Parathyroid adenoma (tissue), 2 donors: ENCODE results near the gene NPHP1.
"Not testable (repeated sequence)": the region's sequence is repeated elsewhere in the genome, so short reads cannot be mapped to it uniquely, and the experiment has no call there.

Experiments used
- H2AFZ ChIP-seq: fragments of 300-600 bp; sonication (generic); one replicate; pipeline ENCODE4 v1.7.0; 2017; ENCODE audit warnings: antibody characterized with exemption, mild to moderate bottlenecking
- H3K27ac ChIP-seq: fragments of 300-600 bp; sonication (generic); one replicate; pipeline ENCODE4 v1.7.0; 2017
- H3K27me3 ChIP-seq: fragments of 300-600 bp; sonication (generic); one replicate; pipeline ENCODE4 v1.7.0; 2017; ENCODE audit warnings: low read length; ENCODE audit not compliant: control insufficient read depth, insufficient read depth
- H3K36me3 ChIP-seq: fragments of 300-600 bp; sonication (generic); one replicate; pipeline ENCODE4 v1.7.0; 2017; ENCODE audit warnings: low read length; ENCODE audit not compliant: control insufficient read depth, insufficient read depth
- H3K4me1 ChIP-seq: fragments of 300-600 bp; sonication (generic); one replicate; pipeline ENCODE4 v1.7.0; 2017; ENCODE audit warnings: control low read depth
- H3K4me2 ChIP-seq: fragments of 300-600 bp; sonication (generic); one replicate; pipeline ENCODE4 v1.7.0; 2017; ENCODE audit warnings: low read length
- H3K4me3 ChIP-seq: fragments of 300-600 bp; sonication (generic); one replicate; pipeline ENCODE4 v1.7.0; 2017; ENCODE audit warnings: low read depth, low read length
- H3K79me2 ChIP-seq: fragments of 300-600 bp; sonication (generic); one replicate; pipeline ENCODE4 v1.7.0; 2017; ENCODE audit warnings: control low read depth
- H3K9ac ChIP-seq: fragments of 300-600 bp; sonication (generic); one replicate; pipeline ENCODE4 v1.7.0; 2017; ENCODE audit warnings: mild to moderate bottlenecking
- H3K9me3 ChIP-seq: fragments of 300-600 bp; sonication (generic); one replicate; pipeline ENCODE4 v1.7.0; 2017; ENCODE audit warnings: low read length; ENCODE audit not compliant: control insufficient read depth
- CTCF ChIP-seq: fragments of 300-600 bp; sonication (generic); IDR thresholded peaks from one replicate; pipeline ENCODE4 v1.7.0; 2017; ENCODE audit warnings: antibody characterized with exemption, mild to moderate bottlenecking
- donor health status: primary hyperparathyroidism.

Gene NPHP1

GRCh38 chr2:110099038-110099425 lies 105.8 kb downstream of the NPHP1 start:
- no peaks in the 10 kb centered on the region for H3K36me3 ChIP-seq
- no peaks in the 10 kb centered on the region for H3K79me2 ChIP-seq
- no peak for TF ChIP-seq CTCF
- no peak overlapping the region for H2AFZ ChIP-seq
- H3K4me2 ChIP-seq, result no peak overlapping the region
- no peak overlapping the region for H3K27ac ChIP-seq
- H3K9me3 ChIP-seq, result no peaks in the 10 kb centered on the region
- H3K4me1 ChIP-seq, result peaks cover 3% of the 10 kb centered on the region
- no peak overlapping the region for H3K9ac ChIP-seq
- H3K27me3 ChIP-seq, result no peaks in the 10 kb centered on the region
- no peak overlapping the region for H3K4me3 ChIP-seq

GRCh38 chr2:110097506-110098220 lies 107.2 kb downstream of the NPHP1 start:
- Histone ChIP-seq H3K27ac (no peak overlapping the region), H3K36me3 (no peaks in the 10 kb centered on the region), H3K27me3 (no peaks in the 10 kb centered on the region), H3K79me2 (no peaks in the 10 kb centered on the region), H3K4me1 (peaks cover 3% of the 10 kb centered on the region), H3K4me2 (no peak overlapping the region), H3K9me3 (no peaks in the 10 kb centered on the region), H2AFZ (no peak overlapping the region), H3K9ac (no peak overlapping the region), H3K4me3 (no peak overlapping the region)
- TF ChIP-seq CTCF, result no peak

GRCh38 chr2:110095994-110096633 lies 108.7 kb downstream of the NPHP1 start:
- TF ChIP-seq CTCF, result no peak
- H2AFZ ChIP-seq, result no peak overlapping the region
- peaks cover 3% of the 10 kb centered on the region for H3K4me1 ChIP-seq
- H3K9ac ChIP-seq, result no peak overlapping the region
- no peak overlapping the region for H3K27ac ChIP-seq
- H3K36me3 ChIP-seq, result no peaks in the 10 kb centered on the region
- H3K79me2 ChIP-seq, result no peaks in the 10 kb centered on the region
- H3K9me3 ChIP-seq, result no peaks in the 10 kb centered on the region
- no peak overlapping the region for H3K4me3 ChIP-seq
- no peak overlapping the region for H3K4me2 ChIP-seq
- H3K27me3 ChIP-seq, result no peaks in the 10 kb centered on the region

GRCh38 chr2:110094884-110095534 lies 109.8 kb downstream of the NPHP1 start:
- not testable (repeated sequence) for H3K79me2 ChIP-seq, H3K9ac ChIP-seq, H3K4me2 ChIP-seq, H3K27ac ChIP-seq, H3K4me3 ChIP-seq, H3K9me3 ChIP-seq, H3K27me3 ChIP-seq, H3K4me1 ChIP-seq, H3K36me3 ChIP-seq, H2AFZ ChIP-seq

- not testable (repeated sequence) for H2AFZ ChIP-seq, H3K4me2 ChIP-seq, H3K36me3 ChIP-seq
These were observed 110.9 kb downstream of the NPHP1 start for GRCh38 chr2:110093924-110094323.

GRCh38 chr2:110090164-110090563 lies 114.6 kb downstream of the NPHP1 start:
- not testable (repeated sequence) for H3K4me2 ChIP-seq, H3K79me2 ChIP-seq, H2AFZ ChIP-seq, H3K9ac ChIP-seq, H3K4me3 ChIP-seq, H3K36me3 ChIP-seq, H3K27me3 ChIP-seq, H3K4me1 ChIP-seq, H3K9me3 ChIP-seq, H3K27ac ChIP-seq

More at GRCh38 chr2:110093924-110094323, 110.9 kb downstream of the NPHP1 start:
- not testable (repeated sequence) for H3K27me3 ChIP-seq, H3K79me2 ChIP-seq, H3K9ac ChIP-seq, H3K4me3 ChIP-seq, H3K4me1 ChIP-seq, H3K27ac ChIP-seq, H3K9me3 ChIP-seq

GRCh38 chr2:110083757-110084156 lies 121.1 kb downstream of the NPHP1 start:
- not testable (repeated sequence) for H3K9ac ChIP-seq, H3K4me1 ChIP-seq, H3K27me3 ChIP-seq, H2AFZ ChIP-seq, H3K79me2 ChIP-seq, H3K36me3 ChIP-seq, H3K4me2 ChIP-seq, H3K27ac ChIP-seq, H3K9me3 ChIP-seq, H3K4me3 ChIP-seq

- not testable (repeated sequence) for H3K4me1 ChIP-seq, H3K27ac ChIP-seq, H3K27me3 ChIP-seq, H2AFZ ChIP-seq, H3K9ac ChIP-seq, H3K4me3 ChIP-seq, H3K79me2 ChIP-seq, H3K4me2 ChIP-seq, H3K9me3 ChIP-seq, H3K36me3 ChIP-seq
These were observed 121.7 kb downstream of the NPHP1 start for GRCh38 chr2:110083162-110083561.
